GM21360 (cell line): ENCODE results near the gene L1CAM.
A peak's percentile ranks its signal among the peaks of the same experiment; 100 is the strongest.

Experiments
- ATAC-seq: cut with Tn5 transposase; IDR thresholded peaks from one replicate; pipeline ENCODE4 v1.9.1; 2021; ENCODE audit warnings: mild to moderate bottlenecking, moderate library complexity; ENCODE audit not compliant: unreplicated experiment

Gene L1CAM, protein sequence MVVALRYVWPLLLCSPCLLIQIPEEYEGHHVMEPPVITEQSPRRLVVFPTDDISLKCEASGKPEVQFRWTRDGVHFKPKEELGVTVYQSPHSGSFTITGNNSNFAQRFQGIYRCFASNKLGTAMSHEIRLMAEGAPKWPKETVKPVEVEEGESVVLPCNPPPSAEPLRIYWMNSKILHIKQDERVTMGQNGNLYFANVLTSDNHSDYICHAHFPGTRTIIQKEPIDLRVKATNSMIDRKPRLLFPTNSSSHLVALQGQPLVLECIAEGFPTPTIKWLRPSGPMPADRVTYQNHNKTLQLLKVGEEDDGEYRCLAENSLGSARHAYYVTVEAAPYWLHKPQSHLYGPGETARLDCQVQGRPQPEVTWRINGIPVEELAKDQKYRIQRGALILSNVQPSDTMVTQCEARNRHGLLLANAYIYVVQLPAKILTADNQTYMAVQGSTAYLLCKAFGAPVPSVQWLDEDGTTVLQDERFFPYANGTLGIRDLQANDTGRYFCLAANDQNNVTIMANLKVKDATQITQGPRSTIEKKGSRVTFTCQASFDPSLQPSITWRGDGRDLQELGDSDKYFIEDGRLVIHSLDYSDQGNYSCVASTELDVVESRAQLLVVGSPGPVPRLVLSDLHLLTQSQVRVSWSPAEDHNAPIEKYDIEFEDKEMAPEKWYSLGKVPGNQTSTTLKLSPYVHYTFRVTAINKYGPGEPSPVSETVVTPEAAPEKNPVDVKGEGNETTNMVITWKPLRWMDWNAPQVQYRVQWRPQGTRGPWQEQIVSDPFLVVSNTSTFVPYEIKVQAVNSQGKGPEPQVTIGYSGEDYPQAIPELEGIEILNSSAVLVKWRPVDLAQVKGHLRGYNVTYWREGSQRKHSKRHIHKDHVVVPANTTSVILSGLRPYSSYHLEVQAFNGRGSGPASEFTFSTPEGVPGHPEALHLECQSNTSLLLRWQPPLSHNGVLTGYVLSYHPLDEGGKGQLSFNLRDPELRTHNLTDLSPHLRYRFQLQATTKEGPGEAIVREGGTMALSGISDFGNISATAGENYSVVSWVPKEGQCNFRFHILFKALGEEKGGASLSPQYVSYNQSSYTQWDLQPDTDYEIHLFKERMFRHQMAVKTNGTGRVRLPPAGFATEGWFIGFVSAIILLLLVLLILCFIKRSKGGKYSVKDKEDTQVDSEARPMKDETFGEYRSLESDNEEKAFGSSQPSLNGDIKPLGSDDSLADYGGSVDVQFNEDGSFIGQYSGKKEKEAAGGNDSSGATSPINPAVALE

DNA sequence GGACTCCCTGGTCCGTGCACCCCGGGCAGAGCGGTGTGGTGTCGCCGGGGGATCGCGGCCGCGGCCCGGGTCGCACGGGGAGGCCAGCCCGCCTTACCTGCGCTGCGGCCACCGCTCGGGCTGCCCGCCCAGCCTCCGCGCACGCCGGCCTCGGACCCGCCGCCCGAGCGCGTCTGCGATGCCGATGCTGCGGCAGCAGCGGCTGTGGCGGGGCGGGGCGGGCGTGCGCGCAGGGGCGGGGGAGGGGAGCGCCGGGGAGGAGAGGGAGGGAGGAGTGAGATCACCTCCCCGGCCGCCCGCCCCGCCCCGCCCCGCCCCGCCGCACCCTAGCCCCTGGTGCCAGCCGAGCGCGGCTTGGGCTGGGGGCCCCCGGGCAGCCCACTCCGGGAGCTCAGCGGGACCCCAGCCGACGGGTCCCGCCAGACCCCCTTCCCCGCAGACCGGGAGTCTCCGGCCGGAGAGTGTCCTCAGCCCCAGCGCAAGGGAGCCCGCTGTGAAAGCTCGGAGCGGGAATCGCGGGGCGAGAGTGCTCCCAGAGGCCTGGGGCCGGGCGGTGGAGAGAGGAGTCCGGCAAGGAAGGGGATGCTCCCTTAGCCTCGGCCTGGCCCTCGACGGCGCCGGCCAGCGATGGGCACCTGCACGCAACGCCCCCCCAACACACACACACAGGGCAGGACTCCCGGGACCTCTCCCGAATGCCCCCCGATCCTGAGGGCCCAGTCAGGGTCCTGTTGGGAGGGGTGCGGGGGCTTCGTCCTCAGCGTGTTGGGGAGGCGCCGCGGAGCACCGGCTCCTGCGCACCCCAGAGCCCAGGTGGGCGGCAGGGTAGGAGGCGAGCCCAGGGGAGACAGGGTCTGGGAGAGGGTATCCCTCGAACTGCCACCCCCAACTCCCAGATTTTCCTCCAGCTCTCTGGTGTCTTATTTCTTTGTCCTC is at the start of gene L1CAM:
TSS of gene L1CAM (minus strand) at position 206 of the 936 bp plus-strand sequence. CDS start 10,337 bp downstream, outside the sequence.
- ATAC-seq: no peak

DNA sequence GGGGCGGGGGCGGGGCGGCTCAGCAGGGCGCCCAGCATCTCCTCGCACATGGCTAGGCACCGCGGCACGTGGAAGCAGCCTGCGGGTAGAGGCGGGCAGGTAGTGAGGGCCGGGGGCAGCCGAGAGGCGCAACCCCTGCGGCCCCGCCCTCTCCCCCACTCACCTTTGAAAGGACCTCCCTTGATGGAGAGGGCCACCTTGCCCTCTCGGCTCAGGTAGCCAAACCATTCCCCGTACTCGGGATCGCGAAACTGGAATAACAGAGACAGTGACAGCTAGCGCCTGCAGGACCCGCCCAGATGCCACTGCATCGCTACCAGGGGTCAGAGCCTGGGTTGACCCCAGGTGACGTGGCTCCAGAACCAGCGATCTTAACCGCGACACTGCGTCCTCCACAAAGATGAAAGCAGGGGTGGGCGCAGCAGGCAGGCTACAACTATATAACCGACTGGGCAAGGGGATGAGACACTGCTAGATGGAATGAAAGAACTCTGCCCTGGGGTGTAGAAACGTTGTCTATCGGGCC is 49.4 kb upstream of the L1CAM start:
- no peak for ATAC-seq

DNA sequence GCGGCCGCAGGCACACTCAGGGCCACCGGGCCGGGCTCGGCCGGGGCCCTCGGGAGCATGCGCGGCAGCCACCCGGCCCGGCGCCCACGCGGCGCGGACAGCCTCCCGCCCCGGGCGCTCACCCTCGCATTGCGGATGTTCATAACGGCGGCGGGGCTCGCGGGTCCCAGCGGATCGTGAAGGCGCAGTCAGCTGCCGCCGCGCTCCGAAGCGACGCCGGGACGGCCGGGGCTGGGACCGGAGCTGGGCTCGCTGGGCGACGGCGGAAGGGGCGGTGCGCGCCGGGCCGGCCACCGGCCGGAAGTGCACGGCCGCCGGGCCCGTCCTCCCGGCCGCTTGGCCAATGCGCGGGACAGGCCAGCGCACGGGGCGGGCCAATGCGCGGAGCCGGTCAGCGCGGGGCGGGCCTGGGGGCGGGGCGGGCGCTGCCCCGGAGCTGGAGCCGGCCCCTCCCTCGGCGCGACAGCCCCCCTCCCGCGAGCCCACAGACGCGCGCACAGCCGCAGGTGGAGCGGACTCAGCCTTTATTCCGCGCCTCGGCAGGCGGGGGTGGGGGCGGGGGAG is 48.9 kb upstream of the L1CAM start, which contains the start of gene NAA10:
TSS of gene NAA10 (minus strand) at position 276 of the 564 bp plus-strand sequence. CDS start at position 143, 133 bp downstream.
- ATAC-seq: peak; percentile 61

DNA sequence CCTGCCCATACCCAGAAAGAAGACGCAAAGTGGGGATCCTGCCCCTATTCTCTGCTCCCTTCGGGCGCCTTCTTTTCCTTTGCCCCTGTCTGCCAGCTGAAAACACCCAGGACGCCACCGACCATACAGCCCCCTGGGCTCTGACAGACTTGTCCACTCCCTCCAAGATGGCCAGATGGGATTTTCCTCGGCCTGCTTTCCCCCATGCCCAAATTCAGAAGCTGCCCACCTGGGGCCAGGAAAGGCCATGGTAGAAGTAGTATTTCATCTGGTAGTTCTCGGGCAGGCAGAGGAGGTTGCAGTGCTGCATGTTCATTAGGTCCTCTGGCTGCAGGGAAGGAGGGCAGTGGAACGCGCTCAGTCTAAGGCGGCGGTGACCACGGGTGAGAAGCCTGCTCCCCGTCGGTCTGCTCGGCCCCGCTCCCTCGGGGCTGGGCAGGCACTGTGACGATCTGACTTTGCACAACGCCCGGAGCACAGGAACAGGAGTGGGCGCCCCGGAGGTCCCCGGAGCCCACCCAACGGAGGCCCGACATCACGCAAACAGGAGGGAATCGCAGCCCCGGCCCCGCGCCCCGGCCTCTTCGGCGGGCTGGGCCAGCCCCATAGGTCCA is 48.3 kb upstream of the L1CAM start:
- no peak for ATAC-seq

DNA sequence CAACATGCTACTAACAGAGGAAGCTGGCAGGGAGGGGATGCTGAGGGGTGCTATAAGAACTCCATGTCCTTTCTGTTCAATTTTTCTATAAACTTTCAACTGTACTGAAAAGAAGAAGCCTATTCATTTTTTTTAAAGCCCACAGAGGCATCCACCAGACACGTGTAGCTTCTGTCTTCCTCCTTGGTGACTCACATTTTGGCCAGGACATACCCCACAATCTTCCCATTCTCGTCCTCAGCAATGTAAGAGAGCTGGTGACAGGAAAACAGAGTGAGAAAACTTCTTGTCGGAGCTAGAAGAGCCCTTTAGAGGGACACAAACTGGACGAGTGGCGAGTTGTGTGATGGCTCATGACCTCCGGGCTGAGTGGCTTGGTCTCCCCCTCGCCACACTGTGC is 47.8 kb upstream of the L1CAM start:
- no peak for ATAC-seq

DNA sequence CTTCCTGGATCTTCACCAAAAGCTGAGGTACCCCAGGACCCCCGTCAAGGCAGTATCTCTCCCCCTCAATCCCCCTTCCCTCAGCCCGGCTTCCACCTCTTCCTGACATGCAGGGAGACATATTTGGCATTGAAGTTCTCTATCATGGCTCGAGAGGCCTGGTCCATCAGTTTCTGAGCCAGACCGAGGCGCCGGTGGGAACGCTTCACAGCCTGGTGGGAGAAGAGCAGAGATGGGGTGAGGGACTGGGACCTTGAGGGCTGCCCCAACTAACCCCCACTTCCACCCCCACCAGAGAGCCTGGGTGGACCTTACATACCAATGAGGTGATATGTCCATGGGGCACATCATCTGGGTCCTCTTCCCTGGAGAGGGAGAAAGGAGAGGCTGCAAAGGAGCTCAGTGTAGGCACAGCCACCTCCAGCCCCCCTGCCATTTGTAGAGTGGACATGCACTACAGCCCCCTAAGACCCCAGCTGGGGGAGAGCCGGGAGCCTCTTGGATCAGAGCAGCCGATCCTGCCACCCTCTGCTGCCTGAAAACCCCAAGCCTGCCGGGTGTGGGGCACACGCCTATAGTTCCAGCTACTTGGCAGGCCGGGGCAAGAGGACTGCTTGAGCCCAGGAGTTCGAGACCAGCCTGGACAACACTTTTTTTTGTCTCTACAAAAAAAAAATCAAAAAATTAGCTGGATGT is 46.4 kb upstream of the L1CAM start:
- ATAC-seq: no peak

DNA sequence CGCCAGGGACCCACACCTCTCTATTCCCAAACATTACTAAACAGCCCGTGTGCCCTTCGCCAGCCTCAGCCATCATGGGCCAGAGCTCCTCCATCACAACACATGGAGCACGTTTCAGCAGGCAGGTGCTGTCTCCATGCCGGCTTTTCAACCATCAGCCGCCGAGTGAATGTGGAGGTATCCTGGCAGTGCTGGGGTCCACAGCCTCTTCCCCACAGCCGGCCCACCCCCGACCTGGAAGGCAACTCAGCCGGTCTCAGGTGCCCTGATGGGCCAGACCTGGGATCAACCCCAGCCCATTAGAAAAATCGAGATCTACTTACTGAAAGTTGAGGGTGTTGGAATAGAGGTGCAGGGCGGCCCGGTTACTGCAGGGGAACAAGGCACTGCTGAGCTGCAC is 45.8 kb upstream of the L1CAM start:
- no peak for ATAC-seq

DNA sequence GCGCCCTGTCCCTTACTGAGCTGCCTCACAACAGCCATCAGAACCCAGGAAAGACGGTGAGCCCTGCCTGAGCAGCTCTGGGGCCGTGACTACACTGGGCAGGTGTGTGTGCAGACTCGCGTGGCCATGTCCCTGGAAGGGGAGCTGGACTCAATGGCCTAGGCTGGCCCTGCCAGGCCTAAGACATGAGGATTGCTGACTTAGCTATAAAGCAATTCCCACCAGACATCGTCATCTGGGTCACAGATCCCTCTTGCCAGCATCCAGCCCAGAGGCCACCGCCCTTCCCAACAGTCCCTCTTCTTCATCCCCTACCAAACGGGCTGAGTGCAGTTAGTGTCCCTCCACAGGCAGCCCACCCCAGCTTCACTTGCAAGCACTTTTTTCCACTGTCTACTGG is 45.2 kb upstream of the L1CAM start:
- no peak for ATAC-seq

DNA sequence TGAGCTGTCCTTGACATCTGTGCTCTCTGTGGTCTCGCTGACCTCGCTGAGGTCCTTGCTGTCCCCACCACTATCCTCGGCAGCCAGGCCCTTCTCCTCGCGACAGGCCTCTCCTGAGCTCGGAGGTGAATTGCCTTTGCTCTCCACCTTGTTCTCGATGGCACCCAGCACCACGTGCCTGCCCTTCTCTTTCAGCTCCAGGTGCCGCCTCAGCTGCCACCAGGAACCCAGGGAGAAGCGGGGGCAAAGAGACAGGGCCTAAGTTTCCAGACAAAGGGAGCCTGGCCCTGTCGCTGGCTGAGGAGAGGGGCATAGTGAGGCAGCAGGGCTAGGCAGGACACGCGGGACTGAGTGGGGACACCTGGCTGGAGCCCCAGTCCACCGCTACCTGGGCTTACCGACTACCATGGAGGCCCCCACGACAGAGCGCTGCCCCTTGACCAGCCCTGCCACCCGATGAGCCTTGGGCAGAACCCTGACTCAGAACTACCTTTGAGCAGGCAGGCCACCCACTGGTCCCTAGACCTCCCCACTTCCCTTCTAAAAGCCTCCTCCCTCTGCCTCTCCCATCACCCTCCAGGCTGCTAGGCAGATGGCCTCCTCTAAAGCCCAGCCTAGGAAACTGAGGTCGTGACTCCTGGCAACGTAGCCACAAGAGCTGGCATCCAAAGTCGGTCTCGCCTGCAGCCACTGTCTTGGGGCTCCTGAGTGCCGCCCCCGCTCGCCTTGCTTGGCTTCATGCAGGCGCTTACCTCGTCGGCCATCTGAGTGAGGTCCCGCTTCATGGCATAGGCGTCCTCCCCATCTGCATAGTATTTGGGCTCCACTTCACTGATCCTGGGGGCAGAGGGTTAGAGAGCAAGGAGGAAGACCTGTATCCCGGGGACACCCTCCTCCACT is 44.3 kb upstream of the L1CAM start:
- no peak for ATAC-seq

DNA sequence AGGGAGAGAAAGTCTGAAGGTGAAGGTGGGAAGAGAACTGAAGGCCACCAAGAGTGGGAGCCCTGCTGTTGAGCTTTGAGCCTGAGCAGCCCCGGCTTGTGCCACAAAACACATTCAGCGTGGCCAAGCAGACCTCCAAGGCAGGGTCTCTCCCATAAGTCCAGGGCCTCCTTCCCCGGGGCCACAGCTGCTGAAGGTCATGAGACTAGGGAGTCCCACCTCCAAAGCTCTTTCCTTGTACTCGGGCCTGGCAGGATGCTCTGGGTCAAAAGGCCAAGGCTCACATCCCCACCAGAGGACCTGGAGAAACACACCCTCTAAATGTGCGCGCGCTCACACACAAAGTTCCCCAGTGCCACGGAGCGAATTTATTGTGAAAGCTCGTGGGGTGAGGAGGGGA is 43.6 kb upstream of the L1CAM start:
- ATAC-seq: no peak

DNA sequence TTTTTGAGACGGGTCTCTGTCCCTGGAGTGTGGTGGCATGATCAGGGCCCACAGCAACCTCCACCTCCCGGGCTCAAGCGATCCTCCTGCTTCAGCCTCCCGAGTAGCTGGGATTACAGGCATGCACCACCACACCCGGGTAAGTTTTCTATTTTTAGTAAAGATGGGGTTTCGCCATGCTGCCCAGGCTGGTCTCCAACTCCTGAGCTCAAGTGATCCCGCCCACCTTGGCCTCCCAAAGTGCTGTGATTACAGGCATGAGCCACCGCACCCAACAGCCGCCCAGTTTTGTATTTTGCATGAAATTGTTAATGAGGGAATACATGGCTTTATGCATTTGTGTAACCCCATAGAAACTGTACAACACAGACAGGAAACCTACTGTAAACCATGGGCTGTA is 42.9 kb upstream of the L1CAM start:
- no peak for ATAC-seq

DNA sequence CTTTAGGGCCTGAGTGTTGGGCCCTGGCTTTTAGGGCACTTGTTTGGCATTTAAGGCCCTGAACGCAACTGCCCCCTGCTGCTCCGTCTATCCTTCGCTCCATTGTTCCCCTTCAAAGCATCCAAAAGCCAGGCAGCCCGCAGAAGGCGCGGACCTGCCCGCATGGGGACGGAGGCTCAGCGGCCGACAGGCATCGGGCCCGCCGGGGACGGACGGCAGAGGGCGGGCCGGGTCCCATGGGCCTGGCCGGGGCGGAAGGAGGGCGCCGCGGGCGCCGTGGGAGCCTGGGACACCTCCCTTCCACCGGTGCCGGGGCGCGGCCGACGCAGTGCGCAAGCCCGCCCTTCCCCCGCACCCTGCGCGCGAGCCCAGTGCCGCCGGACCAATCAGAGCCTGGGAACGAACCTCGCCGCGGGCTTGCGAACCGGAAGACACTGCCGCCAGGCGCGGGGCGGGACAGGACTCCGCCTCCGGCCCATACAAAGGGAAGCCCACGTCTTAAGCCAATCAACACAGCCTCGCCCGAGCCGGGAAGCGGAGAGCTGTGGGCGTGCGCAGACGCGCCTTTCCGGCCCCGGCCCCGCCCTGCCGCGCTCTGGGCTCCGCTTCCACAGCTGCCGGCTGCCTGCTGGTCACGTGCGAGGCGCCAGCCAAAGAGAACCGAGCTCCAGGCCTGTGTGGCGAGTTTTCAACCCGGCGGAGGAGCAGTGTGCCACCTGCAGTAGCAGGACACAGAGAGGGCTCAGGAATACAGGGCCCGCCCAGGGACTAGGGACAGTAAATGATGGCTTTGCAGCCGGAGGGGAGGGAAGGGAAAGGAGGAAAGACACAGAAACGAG is 42.2 kb upstream of the L1CAM start:
- ATAC-seq: peak; percentile 64

DNA sequence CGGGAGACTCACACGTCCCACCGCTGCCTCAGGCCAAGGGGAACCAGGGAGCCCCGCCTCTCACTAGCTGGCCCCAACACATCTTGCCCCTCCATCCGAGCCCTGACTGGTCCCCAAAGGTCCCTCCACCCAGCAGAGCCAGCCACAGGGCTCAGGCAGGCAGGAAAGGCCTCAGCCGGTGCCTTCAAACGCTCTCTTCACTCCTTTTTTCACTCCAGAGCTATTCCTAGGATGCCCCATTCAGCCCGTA is 41.6 kb upstream of the L1CAM start:
- no peak for ATAC-seq

DNA sequence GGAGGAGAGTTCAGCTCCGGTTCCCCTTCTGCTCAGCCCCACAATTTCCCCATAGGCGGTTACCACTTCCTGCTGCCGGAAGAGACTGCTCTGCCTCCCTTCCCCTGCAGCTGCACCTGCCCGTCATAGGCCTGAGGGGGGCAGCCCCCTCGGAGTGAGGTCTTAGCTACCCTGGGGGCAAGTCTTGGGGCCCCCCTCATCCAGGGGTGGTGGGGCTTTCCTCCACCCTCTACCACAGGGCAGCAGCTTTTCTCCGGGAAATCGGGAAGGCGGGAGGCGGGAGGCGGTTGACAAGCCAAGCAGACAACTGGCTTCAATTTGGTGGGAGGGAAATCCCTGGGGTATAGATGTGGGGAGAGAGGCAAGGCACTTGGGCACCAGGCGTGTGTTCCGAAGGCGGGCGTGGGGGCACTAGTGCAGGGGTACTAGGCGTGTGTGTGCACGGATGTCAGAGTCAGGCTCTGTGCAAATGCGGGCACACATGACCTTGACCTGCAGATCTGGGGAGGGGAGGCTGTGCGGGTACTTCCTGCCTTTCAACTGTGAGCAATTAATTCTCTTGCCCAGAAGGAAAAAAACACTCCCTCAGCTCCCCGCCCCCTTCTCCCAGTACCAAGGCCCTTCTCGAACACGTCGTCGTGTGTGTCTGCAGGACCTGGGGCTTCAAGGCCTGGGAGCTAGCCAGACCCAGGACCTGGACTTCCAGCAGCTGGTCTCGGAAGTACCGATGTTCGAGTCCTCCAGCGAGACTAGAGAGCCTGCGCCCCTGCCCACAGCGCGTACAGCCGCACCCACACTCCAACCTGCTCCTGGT is 41.1 kb upstream of the L1CAM start:
- ATAC-seq: no peak

DNA sequence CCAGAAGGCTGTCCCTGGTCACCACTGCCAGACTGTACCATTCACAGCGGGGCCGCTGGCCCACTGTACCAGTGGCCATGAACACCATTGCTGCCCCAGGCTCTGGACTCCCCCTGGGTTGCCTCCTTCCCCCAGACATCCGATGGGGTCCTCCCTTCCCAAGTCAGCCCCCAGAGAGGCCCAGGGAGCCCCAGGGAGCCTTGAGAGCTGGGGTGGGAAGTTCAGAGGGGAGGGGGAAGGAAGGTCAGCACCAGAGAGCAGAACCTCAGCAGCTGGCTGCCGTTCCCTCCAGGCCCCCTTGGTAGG is 40.5 kb upstream of the L1CAM start:
- ATAC-seq: no peak
